GM18951 (cell line): ENCODE data around the gene ZNF512.
"Not testable (repeated sequence)": the region's sequence is repeated elsewhere in the genome, so short reads cannot be mapped to it uniquely, and the experiment has no call there.

Experiments
- POLR2A ChIP-seq: IDR thresholded peaks from 4 replicates; pipeline ENCODE4 v1.6.1; 2011; ENCODE audit warnings: mild to moderate bottlenecking; ENCODE audit not compliant: insufficient read length, insufficient read depth; ENCODE audit errors: extremely low read depth
- in situ Hi-C: fragments of 300-500 bp; cut with MboI; formaldehyde crosslinking; loops from one replicate; pipeline ENCODE4 v1.12.0; 2022; ENCODE audit warnings: low sequenced_read_pairs, mixed read lengths, inconsistent platforms; ENCODE audit not compliant: unreplicated experiment

ZNF512 gene

GRCh38 chr2:27569398-27569797 lies 13.4 kb upstream of the ZNF512 start:
- in situ Hi-C loops, result no loop called here
- TF ChIP-seq POLR2A, result no peak

DNA sequence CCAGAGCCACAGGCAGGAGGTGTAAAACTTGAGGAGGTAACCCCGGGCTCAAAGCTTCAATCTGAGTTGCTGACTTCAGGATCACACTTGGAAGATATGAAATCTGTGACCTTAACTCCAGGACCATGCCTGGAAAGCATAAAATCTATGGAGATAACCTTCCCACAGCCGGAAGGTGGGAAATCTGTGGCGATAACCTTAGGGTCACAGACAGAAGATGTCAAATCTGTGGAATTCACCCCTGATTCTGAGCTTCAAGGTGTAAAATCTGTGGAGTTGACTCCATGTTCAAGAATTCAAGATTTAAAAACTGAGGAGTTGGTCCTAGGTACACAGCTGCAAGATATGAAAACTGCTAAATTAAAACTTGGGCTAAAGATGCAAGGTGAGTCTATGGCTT lies 11.6 kb upstream of the ZNF512 start:
- in situ Hi-C loops, result no loop called here
- TF ChIP-seq POLR2A, result no peak

DNA sequence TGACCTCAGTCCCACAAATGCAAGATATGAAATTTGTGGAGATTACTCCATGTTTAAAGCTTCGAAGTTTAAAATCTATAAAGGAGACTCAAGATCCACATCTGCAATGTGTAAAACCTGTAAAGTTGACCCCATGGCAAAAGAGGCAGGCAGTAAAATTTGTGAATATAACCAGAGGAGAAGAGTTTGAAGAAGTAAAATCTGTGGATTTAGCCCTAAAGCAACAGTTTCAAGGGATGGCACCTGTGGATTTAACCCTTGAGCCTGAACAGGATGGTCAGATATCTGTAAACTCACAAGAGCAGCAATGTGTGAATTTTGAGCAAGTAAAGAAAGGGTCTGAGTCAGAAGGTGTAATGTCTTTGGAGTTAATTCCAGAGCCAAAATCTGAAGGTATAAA lies 11.2 kb upstream of the ZNF512 start:
- in situ Hi-C loops, result no loop called here
- no peak for TF ChIP-seq POLR2A

DNA sequence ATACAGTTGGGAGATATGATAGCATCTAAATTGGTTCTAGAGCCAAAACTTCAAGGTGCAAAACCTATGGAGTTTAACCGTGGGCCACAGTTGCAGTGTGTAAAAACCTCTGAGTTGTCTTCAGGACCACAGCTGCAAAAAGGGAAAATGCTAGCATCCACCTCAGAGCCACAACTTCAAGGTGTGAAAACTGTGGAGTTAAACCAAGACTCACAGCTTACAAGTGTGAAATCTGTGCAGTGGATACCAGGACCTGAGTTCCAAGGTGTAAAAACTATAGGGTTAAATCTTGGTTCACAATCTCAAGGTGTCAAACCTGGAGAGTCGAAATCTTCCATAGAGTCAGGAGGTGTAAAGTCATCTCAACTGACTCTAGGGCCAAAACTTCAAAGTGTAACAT lies 10.4 kb upstream of the ZNF512 start:
- TF ChIP-seq POLR2A, result no peak
- in situ Hi-C loops, result no loop called here

DNA sequence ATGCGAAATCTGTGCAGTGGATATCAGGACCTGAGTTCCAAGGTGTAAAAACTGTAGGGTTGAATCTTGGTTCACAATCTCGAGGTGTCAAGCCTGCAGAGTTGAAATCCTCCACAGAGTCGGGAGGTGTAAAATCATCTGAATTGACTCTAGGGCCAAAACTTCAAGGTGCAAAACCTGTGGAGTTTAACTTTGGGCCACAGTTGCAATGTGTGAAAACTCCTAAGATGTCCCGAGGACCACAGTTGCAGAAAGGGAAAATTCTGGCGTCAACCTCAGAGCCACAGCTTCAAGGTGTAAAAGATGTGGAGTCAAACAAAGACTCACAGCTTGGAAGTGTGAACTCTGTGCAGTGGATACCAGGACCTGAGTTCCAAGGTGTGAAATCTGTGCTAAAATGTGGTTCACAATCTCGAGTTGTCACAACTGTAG lies 9.8 kb upstream of the ZNF512 start:
- no peak for TF ChIP-seq POLR2A
- in situ Hi-C loops, result no loop called here

DNA sequence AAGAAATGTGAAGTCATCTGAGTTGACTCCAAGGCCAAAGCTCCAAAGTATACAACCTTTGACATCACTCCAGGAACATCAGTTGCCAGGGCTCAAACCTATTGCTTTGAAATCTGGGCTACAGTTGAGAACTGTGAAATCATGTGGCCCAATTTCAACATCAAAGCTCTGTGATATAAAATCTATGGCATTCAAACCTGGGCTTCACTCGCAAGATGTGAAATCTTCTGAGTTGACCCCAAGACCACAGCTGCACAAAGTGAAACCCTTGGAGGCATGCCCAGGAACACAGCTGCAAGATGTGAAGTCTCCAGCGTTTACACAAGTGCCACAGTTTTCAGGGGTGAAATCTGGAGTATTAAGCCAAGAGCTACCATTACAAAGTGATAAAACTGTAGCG lies 9.4 kb upstream of the ZNF512 start:
- TF ChIP-seq POLR2A, result no peak
- in situ Hi-C loops, result no loop called here

- no peak for TF ChIP-seq POLR2A
These were observed 1.3 kb upstream of the ZNF512 start for GRCh38 chr2:27581417-27582128.

GRCh38 chr2:27582129-27582694 lies 630 bp upstream of the ZNF512 start:
- TF ChIP-seq POLR2A, result no peak
- in situ Hi-C loops, result no loop called here

More at GRCh38 chr2:27581417-27582128, 1.3 kb upstream of the ZNF512 start:
- in situ Hi-C loops, result no loop called here

GRCh38 chr2:27583390-27583915 lies 611 bp downstream of the ZNF512 start:
- no peak for TF ChIP-seq POLR2A
- in situ Hi-C loops, result no loop called here

GRCh38 chr2:27584597-27584996 lies 1.8 kb downstream of the ZNF512 start:
- in situ Hi-C loops, result no loop called here
- TF ChIP-seq POLR2A, result no peak

GRCh38 chr2:27587025-27587424 lies 4.2 kb downstream of the ZNF512 start:
- in situ Hi-C loops, result no loop called here

GRCh38 chr2:27588308-27588707 lies 5.5 kb downstream of the ZNF512 start:
- TF ChIP-seq POLR2A, result no peak
- in situ Hi-C loops, result no loop called here

More at GRCh38 chr2:27587025-27587424, 4.2 kb downstream of the ZNF512 start:
- TF ChIP-seq POLR2A, result no peak

GRCh38 chr2:27591745-27592144 lies 8.9 kb downstream of the ZNF512 start:
- in situ Hi-C loops, result no loop called here
- TF ChIP-seq POLR2A, result no peak

GRCh38 chr2:27593240-27593639 lies 10.4 kb downstream of the ZNF512 start:
- no peak for TF ChIP-seq POLR2A
- in situ Hi-C loops, result no loop called here

GRCh38 chr2:27594020-27594703 lies 11.3 kb downstream of the ZNF512 start:
- in situ Hi-C loops, result not testable (repeated sequence)

GRCh38 chr2:27595412-27595811 lies 12.6 kb downstream of the ZNF512 start:
- in situ Hi-C loops, result not testable (repeated sequence)
